Mononuclear cell (primary cell): ENCODE results near the gene MOB1B. TPM values are rescaled to one million over a fixed set of nuclear protein-coding genes. Genes with fewer than 3 reads are reported as not detected.

Experiments
- total RNA-seq: library from RNA; depleted of rRNA; stranded (reverse); fragments of >200 nt; gene quantifications from one replicate; pipeline ENCODE4 v1.2.3, GENCODE V29; 2012

The MOB1B gene
- total RNA-seq, 1 donor = 12.1 TPM

Other genes with a start within 250 kb of the MOB1B start
- 45.8 TPM for gene JCHAIN, start 235.9 kb upstream of the MOB1B start, total RNA-seq
- 15.4 TPM for gene UTP3, start 213.8 kb upstream of the MOB1B start, total RNA-seq
- gene RUFY3, start 180.4 kb upstream of the MOB1B start, total RNA-seq = 40.3 TPM
- 47.8 TPM for gene GRSF1, start 62.5 kb upstream of the MOB1B start, total RNA-seq
- gene DCK, start 91.3 kb downstream of the MOB1B start, total RNA-seq = 38.4 TPM